Measurements from ENCODE around the gene CAMK2G.

Gene CAMK2G

GRCh38 chr10:73763343-73763742 lies 111.0 kb downstream of the CAMK2G start:
- DNase-seq, result no peak

GRCh38 chr10:73762915-73763314 lies 111.4 kb downstream of the CAMK2G start:
- DNase-seq, result no peak
